Measurements from ENCODE around the gene PEPD.

DNA sequence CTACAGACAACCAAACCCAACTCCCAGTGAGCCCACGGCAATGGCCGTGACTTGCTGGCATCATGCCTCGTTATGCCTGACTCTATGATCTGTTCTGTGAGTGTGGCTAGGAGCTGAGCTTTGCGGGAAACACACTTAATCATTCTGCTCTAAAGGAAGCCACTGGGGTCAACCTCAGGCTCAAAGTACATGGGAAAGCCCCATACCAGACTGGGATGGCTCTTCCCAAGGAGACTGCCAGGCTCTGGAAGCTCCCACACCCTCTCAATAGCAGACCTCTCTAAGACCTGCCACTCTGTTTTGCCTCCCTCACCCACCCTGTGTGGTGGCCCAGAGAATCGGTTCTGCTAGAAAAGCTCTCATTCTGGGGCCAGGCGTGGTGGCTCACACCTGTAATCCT lies 2.2 kb downstream of the PEPD start:
- TF ChIP-seq CTCF (IDR thresholded peaks at IDR 0.05) (no peak), POLR2A (IDR thresholded peaks at IDR 0.05) (no peak)

Data from esophagus squamous epithelium (tissue), 4 donors.